Small intestine (tissue), 7 donors: ENCODE results near the gene GFOD2. TPM values are rescaled to one million over a fixed set of nuclear protein-coding genes. Genes with fewer than 3 reads are reported as not detected.
"Not testable (repeated sequence)": the region's sequence is repeated elsewhere in the genome, so short reads cannot be mapped to it uniquely, and the experiment has no call there.

Source experiments
- DNase-seq, 2 donors: peaks; one replicate each; pipeline versions ENCODE4 v3.0.0 to v3.0.0-alpha.2; 2013
- FAIRE-seq: peaks from 2 replicates; lab custom pipeline; 2012; peaks lifted over from hg19 to GRCh38; lab: Jason Lieb, UNC
- H3K27ac ChIP-seq, 3 donors: one replicate each; pipeline ENCODE4 v1.5.1; 2013; ENCODE audit warnings: low read length in 2 of 3, mild to moderate bottlenecking in 2 of 3, control low read depth in 1 of 3, inconsistent platforms in 1 of 3, low read depth in 1 of 3, moderate library complexity in 1 of 3
- H3K27me3 ChIP-seq, 3 donors: one replicate each; pipeline ENCODE4 v1.6.1; 2013; ENCODE audit warnings: low read length in 3 of 3, inconsistent platforms in 1 of 3; ENCODE audit not compliant: control insufficient read depth in 3 of 3, insufficient read depth in 3 of 3
- H3K36me3 ChIP-seq, 3 donors: one replicate each; pipeline ENCODE4 v1.6.1; 2013; ENCODE audit warnings: low read length in 3 of 3, inconsistent platforms in 1 of 3, low read depth in 1 of 3, mild to moderate bottlenecking in 1 of 3, moderate library complexity in 1 of 3; ENCODE audit not compliant: control insufficient read depth in 3 of 3, insufficient read depth in 2 of 3
- H3K4me1 ChIP-seq, 3 donors: one replicate each; pipeline ENCODE4 v1.6.1; 2013; ENCODE audit warnings: low read length in 2 of 3, inconsistent platforms in 1 of 3, low read depth in 1 of 3, mild to moderate bottlenecking in 1 of 3, moderate library complexity in 1 of 3; ENCODE audit not compliant: control insufficient read depth in 3 of 3, insufficient read depth in 2 of 3
- H3K4me3 ChIP-seq, 3 donors: one replicate each; pipeline ENCODE4 v1.5.1; 2013; ENCODE audit warnings: low read length in 3 of 3, control low read depth in 1 of 3, inconsistent platforms in 1 of 3, low read depth in 1 of 3, mild to moderate bottlenecking in 1 of 3, moderate library complexity in 1 of 3
- H3K9me3 ChIP-seq, 2 donors: one replicate each; pipeline ENCODE4 v1.6.1; 2013; ENCODE audit warnings: low read depth in 1 of 2, low read length in 1 of 2; ENCODE audit not compliant: control insufficient read depth in 2 of 2, insufficient read depth in 1 of 2
- WGBS, 3 donors: extraction: QIAGEN DNeasy Blood & Tissue Kit; methylation state at CpG; one replicate each; pipeline ENCODE4 v1.1.7; 2013; 5-methylcytosine and 5-hydroxymethylcytosine counted together
- polyA plus RNA-seq, 4 donors: library from polyadenylated mRNA; stranded (reverse) in 3 of 4; unstranded in 1 of 4; fragments of 200-250 nt in 3 of 4; fragments of 120-200 nt in 1 of 4; gene quantifications; one replicate each; pipeline versions ENCODE4 v1.2.1 to v1.2.3, GENCODE V29; 2013
- donor health status: healthy with polysubstance abuse.
- donor health status: control.
- donor health status: control.
- donor health status: Bipolar disorder and iron deficiency.
- donor health status: healthy.

GFOD2 gene
- polyA plus RNA-seq, 4 donors = 4.8 to 28.6 (median 12.0) TPM

DNA sequence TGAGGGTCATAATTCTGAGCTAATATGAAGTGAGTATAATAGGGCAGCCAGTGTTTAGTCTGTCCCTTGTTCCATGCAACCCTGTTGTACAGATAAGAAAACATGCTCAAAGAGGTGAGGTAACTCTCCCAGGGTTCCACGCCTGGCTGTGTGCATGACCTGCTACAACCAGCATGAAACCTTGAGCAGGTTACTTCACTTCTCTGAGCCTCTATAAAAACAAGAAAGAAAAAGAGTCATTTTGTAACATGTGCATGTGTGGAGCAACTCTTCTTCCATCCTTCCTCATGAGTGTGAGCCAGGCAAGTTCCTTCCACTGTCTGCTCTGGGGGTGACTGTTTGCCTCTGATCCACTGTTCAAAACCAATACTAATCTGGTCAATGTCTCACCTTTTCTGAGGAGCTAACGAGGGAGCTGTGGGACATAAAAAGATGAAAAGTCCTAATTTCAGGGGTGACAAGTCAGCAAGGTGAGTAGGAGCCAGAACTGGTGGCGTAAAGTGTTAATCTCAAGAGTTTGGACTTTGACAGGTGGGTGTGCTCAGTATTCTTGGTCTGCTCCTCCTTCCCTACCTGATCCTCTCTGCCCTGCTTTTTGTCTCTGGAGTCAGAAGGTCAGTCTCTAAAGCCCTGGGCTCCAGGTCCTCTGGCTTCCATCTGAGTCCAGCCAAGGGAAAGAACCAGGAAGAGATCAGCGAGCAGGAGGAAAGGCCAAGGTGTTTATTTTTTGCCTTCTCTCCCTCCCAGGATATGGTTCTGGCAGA lies 21.5 kb downstream of the GFOD2 start:
- H3K27ac ChIP-seq = peak overlapping the region in 2 of 3 donors; percentile 28 to 59
- H3K36me3 ChIP-seq = no peaks in the 10 kb centered on the region
- FAIRE-seq (no peak), DNase-seq (peak; percentile 75 to 92)
- peaks cover 0 to 10% of the 10 kb centered on the region in 2 donors for H3K9me3 ChIP-seq
- WGBS, 3 donors = 21 to 60% (median 50%) methylated on average over 4 of the region's 4 CpGs
- peaks cover 0 to 13% (median 3%) of the 10 kb centered on the region in 3 donors for H3K4me1 ChIP-seq
- peaks cover 0 to 21% (median 0%) of the 10 kb centered on the region in 3 donors for H3K27me3 ChIP-seq
- no peak overlapping the region for H3K4me3 ChIP-seq

DNA sequence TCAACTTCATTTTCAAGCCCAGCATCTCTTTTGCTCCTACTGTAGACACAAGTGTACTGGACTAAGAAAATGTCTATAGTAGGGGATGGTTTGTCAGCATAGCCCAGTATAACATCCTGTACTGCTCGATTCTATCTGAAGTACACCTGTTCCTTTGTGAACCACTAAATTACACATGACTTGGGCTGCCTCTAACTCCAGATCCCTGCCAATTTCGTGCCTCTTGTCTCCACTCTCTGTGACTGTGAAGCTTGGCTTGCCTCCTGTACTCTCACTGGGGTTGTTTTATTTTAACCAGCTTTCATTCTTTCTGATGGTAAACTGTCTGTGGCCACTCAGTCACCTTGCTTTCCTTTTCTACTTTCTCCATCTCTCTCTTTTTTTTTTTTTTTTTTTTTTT lies 24.5 kb downstream of the GFOD2 start:
- DNase-seq (no peak), FAIRE-seq (no peak)
- peaks cover 0 to 6% of the 10 kb centered on the region in 2 donors for H3K9me3 ChIP-seq
- H3K27ac ChIP-seq = no peak overlapping the region
- 64 to 79% (median 71%) methylated on average over 2 of the region's 2 CpGs for WGBS, 3 donors
- no peak overlapping the region for H3K4me3 ChIP-seq
- peaks cover 0 to 22% (median 0%) of the 10 kb centered on the region in 3 donors for H3K27me3 ChIP-seq
- H3K36me3 ChIP-seq = no peaks in the 10 kb centered on the region
- H3K4me1 ChIP-seq = peaks cover 0 to 13% (median 3%) of the 10 kb centered on the region in 3 donors

- not testable (repeated sequence) for H3K36me3 ChIP-seq, DNase-seq, FAIRE-seq, H3K4me3 ChIP-seq, H3K9me3 ChIP-seq, H3K27ac ChIP-seq
- Histone ChIP-seq H3K4me1 (peaks cover 0 to 13% (median 3%) of the 10 kb centered on the region in 3 donors), H3K27me3 (peaks cover 0 to 24% (median 0%) of the 10 kb centered on the region in 3 donors)
- 94 to 97% (median 94%) methylated on average over 8 of the region's 8 CpGs for WGBS, 3 donors
Observed at GRCh38 chr16:67693517-67694285, 25.4 kb downstream of the GFOD2 start.

DNA sequence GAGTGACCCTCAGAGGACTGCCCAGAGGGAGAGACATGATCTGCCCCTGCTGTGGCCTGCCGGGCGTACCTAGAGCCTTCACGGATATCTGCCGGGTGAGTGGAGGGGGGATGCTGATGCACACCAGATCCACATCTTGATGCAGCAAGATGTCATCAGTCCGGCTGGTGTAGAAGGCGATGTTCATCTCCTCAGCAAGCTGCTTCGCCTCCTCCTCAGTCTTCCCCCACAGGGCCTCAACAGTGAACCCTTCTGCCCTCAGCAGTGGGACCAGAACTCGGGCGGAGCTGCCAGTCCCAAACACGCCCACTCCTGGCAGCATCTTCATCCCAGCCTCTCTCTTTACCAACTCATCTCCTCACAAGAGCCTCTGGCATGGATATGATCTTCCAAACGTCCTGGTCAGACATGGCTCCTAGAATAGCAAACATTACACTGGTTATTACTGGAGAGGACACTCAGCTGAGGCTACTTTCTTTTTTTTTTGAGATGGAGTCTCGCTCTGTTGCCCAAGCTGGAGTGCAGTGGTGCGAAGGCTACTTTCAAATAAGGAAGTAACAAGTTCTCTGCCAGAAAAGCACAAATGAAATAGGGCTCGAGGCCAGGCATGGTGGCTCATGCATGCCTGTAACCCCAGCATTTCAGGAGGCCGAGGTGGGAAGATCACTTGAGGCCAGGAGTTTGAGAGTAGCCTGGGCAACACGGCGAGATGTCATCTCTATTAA lies 33.6 kb downstream of the GFOD2 start:
- Histone ChIP-seq H3K27me3 (peaks cover 0 to 32% (median 0%) of the 10 kb centered on the region in 3 donors), H3K4me3 (no peak overlapping the region), H3K9me3 (no peaks in the 10 kb centered on the region), H3K27ac (peak overlapping the region in 1 of 3 donors; percentile 47), H3K4me1 (no peaks in the 10 kb centered on the region), H3K36me3 (peaks cover 0 to 8% (median 3%) of the 10 kb centered on the region in 3 donors)
- WGBS, 3 donors = 87 to 93% (median 89%) methylated on average over 17 of the region's 17 CpGs
- FAIRE-seq (no peak), DNase-seq (no peak)

DNA sequence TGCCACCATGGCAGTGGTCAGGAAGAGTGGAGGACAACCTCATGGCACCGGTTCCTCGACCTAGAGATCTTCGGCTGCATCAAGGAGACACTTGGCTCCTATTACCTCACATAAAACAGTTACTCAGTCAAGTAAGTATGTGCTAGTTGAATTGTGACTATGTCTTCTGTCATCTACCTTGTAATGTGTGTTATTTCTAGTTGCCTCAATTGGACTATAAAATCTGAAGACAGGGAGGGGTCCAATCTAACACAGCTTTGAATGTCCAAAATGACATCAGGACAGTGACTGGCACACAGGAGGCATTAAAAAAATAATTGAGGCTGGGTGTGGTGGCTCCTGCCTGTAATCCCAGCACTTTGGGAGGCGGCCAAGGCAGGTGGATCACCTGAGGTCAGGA lies 35.3 kb downstream of the GFOD2 start:
- 94 to 98% (median 97%) methylated on average over 4 of the region's 4 CpGs for WGBS, 3 donors
- Histone ChIP-seq H3K27me3 (peaks cover 0 to 28% (median 0%) of the 10 kb centered on the region in 3 donors), H3K36me3 (peaks cover 0 to 8% (median 3%) of the 10 kb centered on the region in 3 donors), H3K27ac (no peak overlapping the region), H3K4me3 (no peak overlapping the region), H3K4me1 (no peaks in the 10 kb centered on the region), H3K9me3 (no peaks in the 10 kb centered on the region)
- DNase-seq (no peak), FAIRE-seq (no peak)

DNA sequence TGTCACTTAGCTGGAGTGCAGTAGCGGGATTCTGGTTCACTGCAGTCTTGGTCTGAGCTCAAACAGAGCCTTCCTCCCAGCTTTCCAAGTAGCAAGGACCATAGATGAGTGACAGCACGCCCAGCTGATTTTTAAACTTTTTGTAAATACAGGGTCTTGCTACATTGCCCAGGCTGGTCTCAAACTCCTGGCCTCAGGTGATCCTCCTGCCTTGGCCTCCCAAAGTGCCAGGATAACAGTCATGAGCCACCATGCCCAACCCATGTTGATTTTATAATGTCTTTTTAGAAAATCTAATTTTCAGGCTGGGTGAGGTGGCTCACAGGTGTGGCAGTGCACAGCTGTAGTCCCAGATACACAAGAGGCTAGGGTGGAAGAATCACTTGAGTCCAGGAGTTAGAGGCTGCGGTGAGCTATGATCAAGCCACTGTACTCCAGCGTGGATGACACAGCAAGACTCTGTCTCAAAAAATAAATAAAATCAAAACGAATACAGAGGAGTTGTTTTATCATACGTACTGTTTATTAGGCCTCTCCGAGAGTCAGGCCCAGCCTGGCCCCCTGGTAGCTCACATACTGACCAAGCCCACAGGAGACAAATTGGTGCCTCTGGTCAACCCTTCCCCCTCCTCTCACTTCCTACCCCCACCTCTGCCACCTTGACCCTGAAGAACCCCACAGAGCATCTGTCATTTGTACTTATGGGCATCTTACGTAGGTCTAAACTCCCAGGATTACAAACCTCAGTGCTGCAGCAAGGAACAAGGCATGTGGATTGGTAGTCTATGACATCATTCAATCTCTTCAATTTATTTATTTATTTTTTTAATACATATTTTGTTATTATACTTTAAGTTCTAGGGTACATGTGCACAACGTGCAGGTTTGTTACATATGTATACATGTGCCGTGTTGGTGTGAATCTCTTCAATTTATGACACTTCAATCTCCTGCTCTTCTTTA lies 38.9 kb downstream of the GFOD2 start:
- H3K9me3 ChIP-seq = no peaks in the 10 kb centered on the region
- no peak overlapping the region for H3K4me3 ChIP-seq
- peaks cover 0 to 36% (median 0%) of the 10 kb centered on the region in 3 donors for H3K27me3 ChIP-seq
- H3K4me1 ChIP-seq = no peaks in the 10 kb centered on the region
- 91 to 96% (median 93%) methylated on average over 10 of the region's 10 CpGs for WGBS, 3 donors
- no peak for DNase-seq
- FAIRE-seq = no peak
- peaks cover 0 to 9% (median 3%) of the 10 kb centered on the region in 3 donors for H3K36me3 ChIP-seq
- H3K27ac ChIP-seq = no peak overlapping the region

- FAIRE-seq (no peak), DNase-seq (no peak)
- no peak overlapping the region for H3K4me3 ChIP-seq
- H3K9me3 ChIP-seq = no peaks in the 10 kb centered on the region
- no peaks in the 10 kb centered on the region for H3K4me1 ChIP-seq
- H3K27me3 ChIP-seq = peaks cover 0 to 35% (median 0%) of the 10 kb centered on the region in 3 donors
- 74 to 84% (median 81%) methylated on average over 12 of the region's 12 CpGs for WGBS, 3 donors
- peaks cover 0 to 11% (median 3%) of the 10 kb centered on the region in 3 donors for H3K36me3 ChIP-seq
- no peak overlapping the region for H3K27ac ChIP-seq
Observed at GRCh38 chr16:67678354-67679023, 40.6 kb downstream of the GFOD2 start.
